ENCODE measurements around the gene SLC4A3.

Gene SLC4A3

DNA sequence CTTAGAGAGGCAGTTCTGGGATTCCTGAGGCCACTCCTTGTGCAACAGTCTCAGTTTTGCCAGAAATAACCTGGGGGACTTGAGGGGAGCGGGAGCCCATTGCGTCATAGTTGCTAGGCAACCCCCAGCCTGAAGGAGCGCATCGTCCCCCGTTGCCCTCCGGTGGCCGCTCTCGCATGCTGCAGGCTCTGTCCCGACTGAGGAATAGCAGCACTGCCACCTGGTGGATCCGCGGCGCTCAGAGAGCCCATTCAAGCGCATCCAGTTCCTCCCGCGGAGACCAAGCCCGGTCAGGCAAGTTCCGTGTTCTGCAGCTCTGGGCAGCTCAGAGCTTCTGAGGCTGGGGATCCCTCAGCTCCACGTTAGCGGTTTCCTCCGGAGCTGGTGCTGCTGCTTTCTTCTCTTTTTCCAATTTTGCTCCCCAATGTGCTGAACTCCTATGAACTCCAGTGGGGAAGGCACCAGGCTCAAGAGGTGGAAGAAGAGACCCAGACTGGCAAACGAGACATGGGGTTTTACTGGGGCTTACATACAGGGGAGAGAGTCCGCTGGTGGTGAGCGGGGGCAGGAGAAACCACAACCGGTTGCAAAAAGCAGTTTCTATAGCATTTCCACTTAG, 15.1 kb downstream of the SLC4A3 start:
- H3K4me3 ChIP-seq (ENCODE audit: low read depth, low read length), result no peak overlapping the region
- TF ChIP-seq, protein P1, sequence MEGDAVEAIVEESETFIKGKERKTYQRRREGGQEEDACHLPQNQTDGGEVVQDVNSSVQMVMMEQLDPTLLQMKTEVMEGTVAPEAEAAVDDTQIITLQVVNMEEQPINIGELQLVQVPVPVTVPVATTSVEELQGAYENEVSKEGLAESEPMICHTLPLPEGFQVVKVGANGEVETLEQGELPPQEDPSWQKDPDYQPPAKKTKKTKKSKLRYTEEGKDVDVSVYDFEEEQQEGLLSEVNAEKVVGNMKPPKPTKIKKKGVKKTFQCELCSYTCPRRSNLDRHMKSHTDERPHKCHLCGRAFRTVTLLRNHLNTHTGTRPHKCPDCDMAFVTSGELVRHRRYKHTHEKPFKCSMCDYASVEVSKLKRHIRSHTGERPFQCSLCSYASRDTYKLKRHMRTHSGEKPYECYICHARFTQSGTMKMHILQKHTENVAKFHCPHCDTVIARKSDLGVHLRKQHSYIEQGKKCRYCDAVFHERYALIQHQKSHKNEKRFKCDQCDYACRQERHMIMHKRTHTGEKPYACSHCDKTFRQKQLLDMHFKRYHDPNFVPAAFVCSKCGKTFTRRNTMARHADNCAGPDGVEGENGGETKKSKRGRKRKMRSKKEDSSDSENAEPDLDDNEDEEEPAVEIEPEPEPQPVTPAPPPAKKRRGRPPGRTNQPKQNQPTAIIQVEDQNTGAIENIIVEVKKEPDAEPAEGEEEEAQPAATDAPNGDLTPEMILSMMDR (IDR thresholded peaks at IDR 0.05; ENCODE audit: borderline replicate concordance, insufficient read depth, low read depth, low read length), result peak; percentile 100

DNA sequence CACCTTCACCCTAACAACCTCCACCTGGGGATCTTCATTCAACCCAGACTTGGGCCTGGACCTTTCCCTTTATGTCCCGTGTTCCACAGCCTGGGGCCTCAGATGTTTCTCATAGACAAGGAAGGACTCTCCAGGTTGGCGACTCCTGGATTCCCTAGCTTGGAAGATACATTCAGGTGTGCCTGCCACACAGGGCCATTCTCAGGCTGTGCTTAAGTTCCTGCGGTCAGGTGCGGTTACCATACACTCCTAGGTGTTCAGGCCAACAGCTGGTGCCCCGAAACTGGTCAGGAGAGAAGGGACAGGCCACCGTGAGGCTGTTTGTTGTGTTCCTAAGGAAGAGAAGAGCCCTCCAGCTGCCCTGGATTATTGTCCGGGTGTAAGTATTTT, 15.6 kb downstream of the SLC4A3 start:
- H3K4me3 ChIP-seq (ENCODE audit: low read depth, low read length), result no peak overlapping the region
- TF ChIP-seq, protein P1 (IDR thresholded peaks at IDR 0.05; ENCODE audit: borderline replicate concordance, insufficient read depth, low read depth, low read length), result no peak

DNA sequence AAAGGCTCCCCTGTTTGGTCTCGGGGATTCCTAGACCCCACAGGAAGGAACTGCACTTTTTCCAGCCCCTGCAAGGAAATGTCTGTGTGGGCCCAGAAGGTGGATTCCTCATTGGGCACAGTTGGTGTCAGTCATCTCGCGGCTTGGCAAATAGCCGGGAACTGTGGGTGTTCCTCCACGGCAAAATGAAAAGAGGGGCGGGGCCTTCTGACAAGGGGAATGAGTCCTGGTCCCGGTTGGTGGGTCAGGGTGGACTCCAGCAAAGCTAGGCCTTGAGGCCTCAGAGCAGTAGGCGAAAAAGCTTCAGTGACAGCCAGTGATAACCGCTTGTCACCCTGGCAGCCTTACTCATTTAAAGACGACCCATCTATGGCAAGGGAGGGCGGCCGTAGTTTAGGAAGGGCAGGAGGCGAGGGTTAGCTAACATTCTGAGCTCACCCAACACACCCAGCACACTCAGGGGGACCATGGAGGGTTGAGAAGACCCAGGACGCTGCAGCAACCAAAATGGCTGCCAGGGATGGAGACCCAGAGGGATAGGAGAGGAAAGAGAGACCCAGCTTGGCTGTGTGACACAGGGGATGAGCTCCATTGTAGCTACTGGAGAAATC, 16.5 kb downstream of the SLC4A3 start:
- TF ChIP-seq, protein P1 (IDR thresholded peaks at IDR 0.05; ENCODE audit: borderline replicate concordance, insufficient read depth, low read depth, low read length), result no peak

DNA sequence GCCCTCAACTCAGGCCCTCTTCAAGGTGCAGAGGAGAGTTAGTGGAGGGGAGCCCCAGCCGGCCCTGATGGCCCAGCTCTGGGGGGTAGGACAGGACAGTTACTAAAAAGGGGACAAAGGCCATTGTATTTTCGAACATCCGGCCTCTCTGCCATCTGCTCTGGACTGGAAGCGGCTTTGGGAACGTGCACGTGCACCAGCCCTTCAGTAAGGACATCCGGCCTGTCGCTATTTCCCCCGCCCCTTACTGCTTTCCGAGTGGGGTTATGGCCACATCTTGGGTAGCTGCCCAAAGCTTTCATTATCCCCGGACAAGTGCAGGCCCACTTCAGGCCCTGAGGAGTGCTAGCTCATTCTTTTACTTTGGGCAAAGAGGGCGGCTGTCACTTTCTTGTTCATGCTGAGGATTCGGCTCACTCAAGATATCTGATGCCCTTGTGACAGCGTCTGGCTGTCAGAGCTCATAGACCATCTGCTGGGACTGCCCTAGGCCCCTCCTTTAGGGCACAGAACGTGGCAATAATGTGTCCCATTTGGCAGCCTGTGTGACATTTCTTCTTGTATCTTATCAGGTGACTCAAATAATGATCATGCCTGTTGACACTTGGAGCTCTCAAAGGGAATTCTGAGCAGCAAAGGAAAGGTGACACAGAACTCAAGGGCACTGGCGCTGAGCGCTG, 17.5 kb downstream of the SLC4A3 start:
- TF ChIP-seq, protein P1 (IDR thresholded peaks at IDR 0.05; ENCODE audit: borderline replicate concordance, insufficient read depth, low read depth, low read length), result no peak
- no peak overlapping the region for H3K4me3 ChIP-seq (ENCODE audit: low read depth, low read length)

More for the DNA sequence above, 16.5 kb downstream of the SLC4A3 start:
- H3K4me3 ChIP-seq (ENCODE audit: low read depth, low read length), result no peak overlapping the region

GRCh38 chr2:219645631-219646527, 18.4 kb downstream of the SLC4A3 start:
- TF ChIP-seq, protein P1 (IDR thresholded peaks at IDR 0.05; ENCODE audit: borderline replicate concordance, insufficient read depth, low read depth, low read length), result no peak
- no peak overlapping the region for H3K4me3 ChIP-seq (ENCODE audit: low read depth, low read length)

DNA sequence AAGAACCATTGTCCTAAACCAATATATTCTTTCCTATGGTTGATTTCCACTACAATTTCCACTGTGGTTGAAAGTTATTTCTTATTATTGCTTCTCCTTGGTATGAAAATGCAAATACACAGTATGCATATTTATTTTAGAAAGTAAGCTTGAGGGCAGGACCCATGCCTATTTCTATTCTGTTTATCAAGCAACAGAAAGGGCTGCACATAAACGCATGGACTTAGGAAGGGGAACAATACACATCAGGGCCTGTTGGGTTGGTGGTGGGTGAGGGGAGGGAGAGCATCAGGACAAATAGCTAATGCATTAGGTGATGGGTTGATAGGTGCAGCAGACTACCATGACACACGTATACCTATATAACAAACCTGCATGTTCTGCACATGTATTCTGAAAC, 20.7 kb downstream of the SLC4A3 start:
- H3K4me3 ChIP-seq (ENCODE audit: low read depth, low read length), result no peak overlapping the region
- TF ChIP-seq, protein P1 (IDR thresholded peaks at IDR 0.05; ENCODE audit: borderline replicate concordance, insufficient read depth, low read depth, low read length), result no peak

Data from GM12875 (cell line).